GM23338 (cell line): Measurements from ENCODE around the gene FIG4. TPM values are rescaled to one million over a fixed set of nuclear protein-coding genes. Genes with fewer than 3 reads are reported as not detected.

Experiments used
- ATAC-seq: fragments of 200-7000 bp; cut with Tn5 transposase; 3 replicates; pipeline ENCODE4 v1.9.1; 2020
- DNase-seq: peaks from one replicate; pipeline ENCODE4 v3.0.0-alpha.2; 2015; ENCODE audit warnings: low spot score
- H2AFZ ChIP-seq: fragments of 200-600 bp; sonication (generic); 2 replicates; pipeline ENCODE4 v1.8.0; 2016; ENCODE audit warnings: antibody characterized with exemption, mild to moderate bottlenecking, moderate library complexity
- H3F3A ChIP-seq: fragments of 200-600 bp; sonication (generic); replicated peaks from 2 replicates; pipeline ENCODE4 v1.8.0; 2017; ENCODE audit warnings: antibody characterized with exemption, mixed run types, low read depth
- H3K27ac ChIP-seq: fragments of 200-600 bp; sonication (generic); 2 replicates; pipeline ENCODE4 v1.6.1; 2016; ENCODE audit warnings: low read depth
- H3K27me3 ChIP-seq: fragments of 200-600 bp; sonication (generic); 2 replicates; pipeline ENCODE4 v1.8.0; 2016; ENCODE audit warnings: mild to moderate bottlenecking, mixed run types, moderate library complexity; ENCODE audit not compliant: insufficient read depth
- H3K36me3 ChIP-seq: fragments of 200-600 bp; sonication (generic); 2 replicates; pipeline ENCODE4 v1.8.0; 2016; ENCODE audit warnings: mild to moderate bottlenecking; ENCODE audit not compliant: insufficient read depth
- H3K4me1 ChIP-seq: fragments of 200-600 bp; sonication (generic); 2 replicates; pipeline ENCODE4 v1.8.0; 2016; ENCODE audit warnings: mild to moderate bottlenecking, moderate library complexity; ENCODE audit not compliant: insufficient read depth
- H3K4me2 ChIP-seq: fragments of 200-600 bp; sonication (generic); 2 replicates; pipeline ENCODE4 v1.7.1; 2017; ENCODE audit warnings: mixed run types
- H3K4me3 ChIP-seq: fragments of 200-600 bp; sonication (generic); 2 replicates; pipeline ENCODE4 v1.6.1; 2016; ENCODE audit warnings: mixed run types
- H3K79me2 ChIP-seq: fragments of 200-600 bp; sonication (generic); replicated peaks from 2 replicates; pipeline ENCODE4 v1.8.0; 2017; ENCODE audit warnings: mild to moderate bottlenecking; ENCODE audit not compliant: insufficient read depth
- H3K9me2 ChIP-seq: fragments of 200-600 bp; sonication (generic); 2 replicates; pipeline ENCODE4 v1.8.0; 2017; ENCODE audit not compliant: insufficient read depth
- H4K20me1 ChIP-seq: fragments of 200-600 bp; sonication (generic); replicated peaks from 2 replicates; pipeline ENCODE4 v1.8.0; 2017; ENCODE audit warnings: mild to moderate bottlenecking; ENCODE audit not compliant: insufficient read depth
- H3K27ac Mint-ChIP-seq: 2 replicates; pipeline ENCODE4 v1.8.0; 2020; ENCODE audit warnings: inconsistent platforms, mild to moderate bottlenecking, moderate library complexity, mixed read lengths
- H3K27me3 Mint-ChIP-seq: 3 replicates; pipeline ENCODE4 v1.8.0; 2022; ENCODE audit warnings: low read depth, mild to moderate bottlenecking, moderate library complexity, mixed read lengths, inconsistent platforms; ENCODE audit not compliant: insufficient read depth, poor library complexity
- H3K36me3 Mint-ChIP-seq: 3 replicates; pipeline ENCODE4 v1.8.0; 2021; ENCODE audit warnings: low read depth, mild to moderate bottlenecking, inconsistent platforms, moderate library complexity, mixed read lengths
- H3K4me1 Mint-ChIP-seq: 3 replicates; pipeline ENCODE4 v1.8.0; 2020; ENCODE audit warnings: mild to moderate bottlenecking, inconsistent platforms, mixed read lengths
- H3K4me3 Mint-ChIP-seq: 3 replicates; pipeline ENCODE4 v1.8.0; 2021; ENCODE audit warnings: moderate library complexity, mild to moderate bottlenecking, inconsistent platforms, mixed read lengths
- H3K9me3 Mint-ChIP-seq: 3 replicates; pipeline ENCODE4 v1.8.0; 2020; ENCODE audit warnings: moderate library complexity, mild to moderate bottlenecking, inconsistent platforms, mixed read lengths
- CREB1 ChIP-seq: fragments of 250-450 bp; sonication (Bioruptor Pico); IDR thresholded peaks from 2 replicates; pipeline ENCODE4 v1.5.0; 2020; ENCODE audit warnings: low read depth, mild to moderate bottlenecking, moderate library complexity
- CTCF ChIP-seq, 2 experiments: fragments of 200-600 bp in 1 of 2; sonication (generic) in 1 of 2; conservative IDR thresholded peaks; 2 replicates each; pipeline versions ENCODE4 v1.5.1 to v1.6.1; 2016 to 2017; ENCODE audit warnings: antibody characterized with exemption in 2 of 2, low read depth in 2 of 2, mild to moderate bottlenecking in 2 of 2, moderate library complexity in 1 of 2
- ETS1 ChIP-seq: IDR thresholded peaks from 2 replicates; pipeline ENCODE4 v1.6.1; 2016; ENCODE audit warnings: antibody characterized with exemption
- EZH2 ChIP-seq: fragments of 200-600 bp; sonication (generic); IDR thresholded peaks from one replicate; pipeline ENCODE4 v1.8.0; 2017; ENCODE audit warnings: antibody characterized with exemption, mild to moderate bottlenecking, low read depth; ENCODE audit not compliant: unreplicated experiment
- EZH2phosphoT487 ChIP-seq: fragments of 200-600 bp; sonication (generic); IDR thresholded peaks from one replicate; pipeline ENCODE4 v1.8.1; 2018; ENCODE audit warnings: antibody characterized with exemption; ENCODE audit not compliant: unreplicated experiment
- JUNB ChIP-seq: IDR thresholded peaks from one replicate; pipeline ENCODE4 v1.6.1; 2016; ENCODE audit warnings: antibody characterized with exemption; ENCODE audit not compliant: unreplicated experiment
- NANOG ChIP-seq: IDR thresholded peaks from 2 replicates; pipeline ENCODE4 v1.6.1; 2016; ENCODE audit warnings: antibody characterized with exemption, borderline replicate concordance
- POLR2AphosphoS5 ChIP-seq: IDR thresholded peaks from 2 replicates; pipeline ENCODE4 v1.6.1; 2016; ENCODE audit warnings: antibody characterized with exemption, low read depth
- STAT1 ChIP-seq: IDR thresholded peaks from one replicate; pipeline ENCODE4 v1.6.1; 2016; ENCODE audit warnings: antibody characterized with exemption; ENCODE audit not compliant: unreplicated experiment
- ZNF114 ChIP-seq: fragments of 250-450 bp; sonication (Bioruptor Pico); IDR thresholded peaks from 2 replicates; pipeline ENCODE4 v1.5.0; 2020; ENCODE audit warnings: mild to moderate bottlenecking, moderate library complexity
- ZNF331 ChIP-seq: fragments of 250-450 bp; sonication (Bioruptor Pico); IDR thresholded peaks from 2 replicates; pipeline ENCODE4 v1.5.0; 2020; ENCODE audit warnings: low read depth, mild to moderate bottlenecking, moderate library complexity
- polyA plus RNA-seq: library from polyadenylated mRNA; unstranded; fragments of >200 nt; fragmentation: Nextera tagmentation; extraction: Ambion mirVana; gene quantifications from 2 replicates; pipeline ENCODE4 v1.2.1, GENCODE V29; 2016
- total RNA-seq: library from RNA; depleted of rRNA; stranded (reverse); fragments of >200 nt; shearing (Covaris generic); gene quantifications from 2 replicates; pipeline ENCODE4 v1.2.3, GENCODE V29; 2014
- TF ChIP-seq, protein P1 (sequence below): IDR thresholded peaks from one replicate; pipeline ENCODE4 v1.6.1; 2018; ENCODE audit warnings: antibody characterized with exemption; ENCODE audit not compliant: unreplicated experiment
- TF ChIP-seq, protein P2 (sequence below): fragments of 250-450 bp; sonication (Bioruptor Pico); IDR thresholded peaks from 2 replicates; pipeline ENCODE4 v1.5.0; 2020; ENCODE audit warnings: mild to moderate bottlenecking, moderate library complexity

Gene FIG4
- total and polyA plus RNA-seq, 2 experiments from 2014 or later: 7.0 to 16.9 TPM

- Histone ChIP-seq H3K9me2 (no peaks in the 10 kb centered on the region), H4K20me1 (no peaks in the 10 kb centered on the region), H3K79me2 (no peaks in the 10 kb centered on the region), H3K27ac (no peak overlapping the region), H3K27me3 (no peaks in the 10 kb centered on the region), H3K36me3 (no peaks in the 10 kb centered on the region), H2AFZ (peak overlapping the region; percentile 92), H3K4me2 (0 out of 2 replicates have a peak overlapping the region, but pooled peaks have one; percentile 27), H3K4me1 (peaks cover 13% of the 10 kb centered on the region), H3K4me3 (no peak overlapping the region), H3F3A (no peaks in the 10 kb centered on the region)
- DNase-seq: no peak
- Mint-ChIP-seq H3K36me3 (no peaks in the 10 kb centered on the region), H3K27ac (no peak overlapping the region), H3K9me3 (no peaks in the 10 kb centered on the region; the same call in 2 of the 3 replicates), H3K27me3 (peaks cover 5% of the 10 kb centered on the region), H3K4me3 (no peak overlapping the region), H3K4me1 (peaks cover 33% of the 10 kb centered on the region)
- TF ChIP-seq ZNF114: no peak
- no peak for TF ChIP-seq CTCF (conservative IDR thresholded peaks at IDR 0.05; ENCODE audit: low read depth in 2 of 2)
- no peak for TF ChIP-seq CREB1 (CRISPR knock-in tag)
- TF ChIP-seq, protein P1, sequence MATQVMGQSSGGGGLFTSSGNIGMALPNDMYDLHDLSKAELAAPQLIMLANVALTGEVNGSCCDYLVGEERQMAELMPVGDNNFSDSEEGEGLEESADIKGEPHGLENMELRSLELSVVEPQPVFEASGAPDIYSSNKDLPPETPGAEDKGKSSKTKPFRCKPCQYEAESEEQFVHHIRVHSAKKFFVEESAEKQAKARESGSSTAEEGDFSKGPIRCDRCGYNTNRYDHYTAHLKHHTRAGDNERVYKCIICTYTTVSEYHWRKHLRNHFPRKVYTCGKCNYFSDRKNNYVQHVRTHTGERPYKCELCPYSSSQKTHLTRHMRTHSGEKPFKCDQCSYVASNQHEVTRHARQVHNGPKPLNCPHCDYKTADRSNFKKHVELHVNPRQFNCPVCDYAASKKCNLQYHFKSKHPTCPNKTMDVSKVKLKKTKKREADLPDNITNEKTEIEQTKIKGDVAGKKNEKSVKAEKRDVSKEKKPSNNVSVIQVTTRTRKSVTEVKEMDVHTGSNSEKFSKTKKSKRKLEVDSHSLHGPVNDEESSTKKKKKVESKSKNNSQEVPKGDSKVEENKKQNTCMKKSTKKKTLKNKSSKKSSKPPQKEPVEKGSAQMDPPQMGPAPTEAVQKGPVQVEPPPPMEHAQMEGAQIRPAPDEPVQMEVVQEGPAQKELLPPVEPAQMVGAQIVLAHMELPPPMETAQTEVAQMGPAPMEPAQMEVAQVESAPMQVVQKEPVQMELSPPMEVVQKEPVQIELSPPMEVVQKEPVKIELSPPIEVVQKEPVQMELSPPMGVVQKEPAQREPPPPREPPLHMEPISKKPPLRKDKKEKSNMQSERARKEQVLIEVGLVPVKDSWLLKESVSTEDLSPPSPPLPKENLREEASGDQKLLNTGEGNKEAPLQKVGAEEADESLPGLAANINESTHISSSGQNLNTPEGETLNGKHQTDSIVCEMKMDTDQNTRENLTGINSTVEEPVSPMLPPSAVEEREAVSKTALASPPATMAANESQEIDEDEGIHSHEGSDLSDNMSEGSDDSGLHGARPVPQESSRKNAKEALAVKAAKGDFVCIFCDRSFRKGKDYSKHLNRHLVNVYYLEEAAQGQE: no peak
- no peak for TF ChIP-seq JUNB
- TF ChIP-seq POLR2AphosphoS5: no peak
- no peak for TF ChIP-seq ZNF331 (CRISPR knock-in tag)
- TF ChIP-seq, protein P2, sequence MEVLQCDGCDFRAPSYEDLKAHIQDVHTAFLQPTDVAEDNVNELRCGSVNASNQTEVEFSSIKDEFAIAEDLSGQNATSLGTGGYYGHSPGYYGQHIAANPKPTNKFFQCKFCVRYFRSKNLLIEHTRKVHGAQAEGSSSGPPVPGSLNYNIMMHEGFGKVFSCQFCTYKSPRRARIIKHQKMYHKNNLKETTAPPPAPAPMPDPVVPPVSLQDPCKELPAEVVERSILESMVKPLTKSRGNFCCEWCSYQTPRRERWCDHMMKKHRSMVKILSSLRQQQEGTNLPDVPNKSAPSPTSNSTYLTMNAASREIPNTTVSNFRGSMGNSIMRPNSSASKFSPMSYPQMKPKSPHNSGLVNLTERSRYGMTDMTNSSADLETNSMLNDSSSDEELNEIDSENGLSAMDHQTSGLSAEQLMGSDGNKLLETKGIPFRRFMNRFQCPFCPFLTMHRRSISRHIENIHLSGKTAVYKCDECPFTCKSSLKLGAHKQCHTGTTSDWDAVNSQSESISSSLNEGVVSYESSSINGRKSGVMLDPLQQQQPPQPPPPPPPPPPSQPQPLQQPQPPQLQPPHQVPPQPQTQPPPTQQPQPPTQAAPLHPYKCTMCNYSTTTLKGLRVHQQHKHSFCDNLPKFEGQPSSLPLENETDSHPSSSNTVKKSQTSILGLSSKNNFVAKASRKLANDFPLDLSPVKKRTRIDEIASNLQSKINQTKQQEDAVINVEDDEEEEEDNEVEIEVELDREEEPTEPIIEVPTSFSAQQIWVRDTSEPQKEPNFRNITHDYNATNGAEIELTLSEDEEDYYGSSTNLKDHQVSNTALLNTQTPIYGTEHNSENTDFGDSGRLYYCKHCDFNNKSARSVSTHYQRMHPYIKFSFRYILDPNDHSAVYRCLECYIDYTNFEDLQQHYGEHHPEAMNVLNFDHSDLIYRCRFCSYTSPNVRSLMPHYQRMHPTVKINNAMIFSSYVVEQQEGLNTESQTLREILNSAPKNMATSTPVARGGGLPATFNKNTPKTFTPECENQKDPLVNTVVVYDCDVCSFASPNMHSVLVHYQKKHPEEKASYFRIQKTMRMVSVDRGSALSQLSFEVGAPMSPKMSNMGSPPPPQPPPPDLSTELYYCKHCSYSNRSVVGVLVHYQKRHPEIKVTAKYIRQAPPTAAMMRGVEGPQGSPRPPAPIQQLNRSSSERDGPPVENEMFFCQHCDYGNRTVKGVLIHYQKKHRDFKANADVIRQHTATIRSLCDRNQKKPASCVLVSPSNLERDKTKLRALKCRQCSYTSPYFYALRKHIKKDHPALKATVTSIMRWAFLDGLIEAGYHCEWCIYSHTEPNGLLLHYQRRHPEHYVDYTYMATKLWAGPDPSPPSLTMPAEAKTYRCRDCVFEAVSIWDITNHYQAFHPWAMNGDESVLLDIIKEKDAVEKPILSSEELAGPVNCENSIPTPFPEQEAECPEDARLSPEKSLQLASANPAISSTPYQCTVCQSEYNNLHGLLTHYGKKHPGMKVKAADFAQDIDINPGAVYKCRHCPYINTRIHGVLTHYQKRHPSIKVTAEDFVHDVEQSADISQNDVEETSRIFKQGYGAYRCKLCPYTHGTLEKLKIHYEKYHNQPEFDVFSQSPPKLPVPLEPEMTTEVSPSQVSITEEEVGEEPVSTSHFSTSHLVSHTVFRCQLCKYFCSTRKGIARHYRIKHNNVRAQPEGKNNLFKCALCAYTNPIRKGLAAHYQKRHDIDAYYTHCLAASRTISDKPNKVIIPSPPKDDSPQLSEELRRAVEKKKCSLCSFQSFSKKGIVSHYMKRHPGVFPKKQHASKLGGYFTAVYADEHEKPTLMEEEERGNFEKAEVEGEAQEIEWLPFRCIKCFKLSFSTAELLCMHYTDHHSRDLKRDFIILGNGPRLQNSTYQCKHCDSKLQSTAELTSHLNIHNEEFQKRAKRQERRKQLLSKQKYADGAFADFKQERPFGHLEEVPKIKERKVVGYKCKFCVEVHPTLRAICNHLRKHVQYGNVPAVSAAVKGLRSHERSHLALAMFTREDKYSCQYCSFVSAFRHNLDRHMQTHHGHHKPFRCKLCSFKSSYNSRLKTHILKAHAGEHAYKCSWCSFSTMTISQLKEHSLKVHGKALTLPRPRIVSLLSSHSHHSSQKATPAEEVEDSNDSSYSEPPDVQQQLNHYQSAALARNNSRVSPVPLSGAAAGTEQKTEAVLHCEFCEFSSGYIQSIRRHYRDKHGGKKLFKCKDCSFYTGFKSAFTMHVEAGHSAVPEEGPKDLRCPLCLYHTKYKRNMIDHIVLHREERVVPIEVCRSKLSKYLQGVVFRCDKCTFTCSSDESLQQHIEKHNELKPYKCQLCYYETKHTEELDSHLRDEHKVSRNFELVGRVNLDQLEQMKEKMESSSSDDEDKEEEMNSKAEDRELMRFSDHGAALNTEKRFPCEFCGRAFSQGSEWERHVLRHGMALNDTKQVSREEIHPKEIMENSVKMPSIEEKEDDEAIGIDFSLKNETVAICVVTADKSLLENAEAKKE (CRISPR knock-in tag): no peak
- no peak for TF ChIP-seq STAT1
- TF ChIP-seq EZH2phosphoT487: no peak
- TF ChIP-seq ETS1: no peak
- TF ChIP-seq NANOG: no peak
- TF ChIP-seq EZH2: no peak
- ATAC-seq: no peak
Measured at GRCh38 chr6:109870089-109870410, 179.0 kb downstream of the FIG4 start.
